Bronchial epithelial cell (primary cell): ENCODE data around the gene HOXB6. TPM values are rescaled to one million over a fixed set of nuclear protein-coding genes. Genes with fewer than 3 reads are reported as not detected.

Experiments
- DNase-seq: peaks from one replicate; pipeline ENCODE4 v3.0.0-alpha.2; 2010; ENCODE audit warnings: low read depth
- FAIRE-seq: peaks from 2 replicates; lab custom pipeline; 2011; peaks lifted over from hg19 to GRCh38; lab: Jason Lieb, UNC
- H3K27me3 ChIP-seq: 2 replicates; pipeline ENCODE4 v1.5.1; 2011; ENCODE audit warnings: low read length; ENCODE audit not compliant: control insufficient read depth, insufficient read depth
- H3K36me3 ChIP-seq: 2 replicates; pipeline ENCODE4 v1.5.1; 2011; ENCODE audit warnings: low read length; ENCODE audit not compliant: control insufficient read depth, insufficient read depth
- H3K4me3 ChIP-seq: 2 replicates; pipeline ENCODE4 v1.5.1; 2011; ENCODE audit warnings: mild to moderate bottlenecking, low read depth, low read length, control low read depth
- total RNA-seq: library from RNA; depleted of rRNA; stranded (reverse); fragments of >200 nt; gene quantifications from 2 replicates; pipeline ENCODE4 v1.2.1, GENCODE V29; 2014
- TF ChIP-seq, protein P1 (sequence below): IDR thresholded peaks from 2 replicates; pipeline ENCODE4 v1.5.1; 2011; ENCODE audit warnings: mild to moderate bottlenecking, moderate library complexity, low read length, control low read depth, inconsistent platforms; ENCODE audit not compliant: insufficient read depth, severe bottlenecking

HOXB6 gene
- total RNA-seq, 1 donor from 2014 or later, result not detected

GRCh38 chr17:48577946-48578615 is 26.7 kb downstream of the HOXB6 start, which contains the start of gene HOXB4:
Gene HOXB4 (minus strand): TSS chr17:48578350. CDS start chr17:48578319, 31 bp downstream.
- no peak for FAIRE-seq
- peaks cover 85% of the 10 kb centered on the region for H3K27me3 ChIP-seq
- TF ChIP-seq, protein P1, sequence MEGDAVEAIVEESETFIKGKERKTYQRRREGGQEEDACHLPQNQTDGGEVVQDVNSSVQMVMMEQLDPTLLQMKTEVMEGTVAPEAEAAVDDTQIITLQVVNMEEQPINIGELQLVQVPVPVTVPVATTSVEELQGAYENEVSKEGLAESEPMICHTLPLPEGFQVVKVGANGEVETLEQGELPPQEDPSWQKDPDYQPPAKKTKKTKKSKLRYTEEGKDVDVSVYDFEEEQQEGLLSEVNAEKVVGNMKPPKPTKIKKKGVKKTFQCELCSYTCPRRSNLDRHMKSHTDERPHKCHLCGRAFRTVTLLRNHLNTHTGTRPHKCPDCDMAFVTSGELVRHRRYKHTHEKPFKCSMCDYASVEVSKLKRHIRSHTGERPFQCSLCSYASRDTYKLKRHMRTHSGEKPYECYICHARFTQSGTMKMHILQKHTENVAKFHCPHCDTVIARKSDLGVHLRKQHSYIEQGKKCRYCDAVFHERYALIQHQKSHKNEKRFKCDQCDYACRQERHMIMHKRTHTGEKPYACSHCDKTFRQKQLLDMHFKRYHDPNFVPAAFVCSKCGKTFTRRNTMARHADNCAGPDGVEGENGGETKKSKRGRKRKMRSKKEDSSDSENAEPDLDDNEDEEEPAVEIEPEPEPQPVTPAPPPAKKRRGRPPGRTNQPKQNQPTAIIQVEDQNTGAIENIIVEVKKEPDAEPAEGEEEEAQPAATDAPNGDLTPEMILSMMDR, result no peak

GRCh38 chr17:48577330-48577945 is 27.3 kb downstream of the HOXB6 start:
- DNase-seq, result no peak
- Histone ChIP-seq H3K36me3 (no peaks in the 10 kb centered on the region), H3K4me3 (no peak overlapping the region), H3K27me3 (peaks cover 86% of the 10 kb centered on the region)
- TF ChIP-seq, protein P1, result no peak
- no peak for FAIRE-seq

More at GRCh38 chr17:48577946-48578615, 26.7 kb downstream of the HOXB6 start, which contains the start of gene HOXB4:
- Histone ChIP-seq H3K4me3 (no peak within 1 kb of the TSS), H3K36me3 (no peaks in the 10 kb centered on the region)
- no peak for DNase-seq

DNA sequence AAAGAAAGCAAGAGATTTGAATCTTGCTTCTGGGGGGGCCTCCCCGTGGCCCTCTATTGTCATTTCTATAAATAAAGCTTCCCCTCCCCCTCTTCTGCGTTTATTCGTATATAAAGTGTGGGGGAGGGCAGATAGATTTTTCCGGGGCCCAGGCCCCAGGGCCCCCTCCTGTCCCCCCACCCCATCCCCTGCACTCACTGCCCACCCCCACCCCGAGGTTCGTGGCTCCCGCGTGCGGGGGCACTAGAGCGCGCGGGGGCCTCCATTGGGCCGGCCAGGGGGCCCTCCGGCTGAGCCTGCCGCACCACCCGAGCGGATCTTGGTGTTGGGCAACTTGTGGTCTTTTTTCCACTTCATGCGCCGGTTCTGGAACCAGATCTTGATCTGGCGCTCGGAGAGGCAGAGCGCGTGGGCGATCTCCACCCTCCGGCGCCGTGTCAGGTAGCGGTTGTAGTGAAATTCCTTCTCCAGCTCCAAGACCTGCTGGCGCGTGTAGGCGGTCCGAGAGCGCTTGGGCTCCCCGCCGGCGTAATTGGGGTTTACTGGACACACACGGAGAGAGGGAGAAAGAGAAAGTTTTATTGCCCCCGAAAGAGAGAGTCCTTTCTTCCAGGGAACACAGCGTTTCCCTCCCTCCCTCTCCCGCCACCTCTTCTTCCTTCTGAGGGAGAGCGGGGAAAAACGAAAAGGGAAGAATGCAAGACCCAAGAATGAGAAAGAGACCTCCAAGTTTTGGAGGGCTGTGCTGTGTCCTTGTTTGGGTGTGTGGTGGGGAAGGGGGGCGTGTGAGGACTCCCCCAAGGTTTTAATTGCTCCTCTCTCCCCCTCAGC is 28.1 kb downstream of the HOXB6 start:
- DNase-seq (no peak), FAIRE-seq (no peak)
- peaks cover 88% of the 10 kb centered on the region for H3K27me3 ChIP-seq
- H3K36me3 ChIP-seq, result no peaks in the 10 kb centered on the region
- TF ChIP-seq, protein P1, result no peak
- H3K4me3 ChIP-seq, result no peak overlapping the region

GRCh38 chr17:48575673-48576478 is 28.9 kb downstream of the HOXB6 start:
- no peak overlapping the region for H3K4me3 ChIP-seq
- no peak for DNase-seq
- no peaks in the 10 kb centered on the region for H3K36me3 ChIP-seq
- FAIRE-seq, result no peak
- peaks cover 88% of the 10 kb centered on the region for H3K27me3 ChIP-seq
- TF ChIP-seq, protein P1, result no peak

GRCh38 chr17:48575066-48575582 is 29.7 kb downstream of the HOXB6 start:
- Histone ChIP-seq H3K36me3 (no peaks in the 10 kb centered on the region), H3K4me3 (no peak overlapping the region), H3K27me3 (peaks cover 87% of the 10 kb centered on the region)
- no peak for FAIRE-seq
- TF ChIP-seq, protein P1, result no peak
- DNase-seq, result no peak
